ENCODE measurements around the gene SLC24A3.

DNA sequence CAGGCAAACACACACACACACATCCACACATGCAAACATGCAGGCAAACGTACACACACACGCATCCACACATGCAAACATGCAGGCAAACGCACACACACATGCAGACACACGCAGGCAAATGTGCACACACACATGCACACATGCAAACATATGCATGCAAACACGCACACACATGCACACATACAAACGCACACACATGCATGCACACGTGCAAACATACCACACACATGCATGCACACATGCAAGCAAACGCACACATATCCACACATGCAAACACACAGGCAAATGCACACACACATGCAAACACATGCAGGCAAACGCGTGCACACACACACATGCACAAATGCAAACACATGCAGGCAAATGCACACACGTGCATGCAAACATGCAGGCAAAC lies 498.7 kb downstream of the SLC24A3 start:
- TF ChIP-seq, protein P1, sequence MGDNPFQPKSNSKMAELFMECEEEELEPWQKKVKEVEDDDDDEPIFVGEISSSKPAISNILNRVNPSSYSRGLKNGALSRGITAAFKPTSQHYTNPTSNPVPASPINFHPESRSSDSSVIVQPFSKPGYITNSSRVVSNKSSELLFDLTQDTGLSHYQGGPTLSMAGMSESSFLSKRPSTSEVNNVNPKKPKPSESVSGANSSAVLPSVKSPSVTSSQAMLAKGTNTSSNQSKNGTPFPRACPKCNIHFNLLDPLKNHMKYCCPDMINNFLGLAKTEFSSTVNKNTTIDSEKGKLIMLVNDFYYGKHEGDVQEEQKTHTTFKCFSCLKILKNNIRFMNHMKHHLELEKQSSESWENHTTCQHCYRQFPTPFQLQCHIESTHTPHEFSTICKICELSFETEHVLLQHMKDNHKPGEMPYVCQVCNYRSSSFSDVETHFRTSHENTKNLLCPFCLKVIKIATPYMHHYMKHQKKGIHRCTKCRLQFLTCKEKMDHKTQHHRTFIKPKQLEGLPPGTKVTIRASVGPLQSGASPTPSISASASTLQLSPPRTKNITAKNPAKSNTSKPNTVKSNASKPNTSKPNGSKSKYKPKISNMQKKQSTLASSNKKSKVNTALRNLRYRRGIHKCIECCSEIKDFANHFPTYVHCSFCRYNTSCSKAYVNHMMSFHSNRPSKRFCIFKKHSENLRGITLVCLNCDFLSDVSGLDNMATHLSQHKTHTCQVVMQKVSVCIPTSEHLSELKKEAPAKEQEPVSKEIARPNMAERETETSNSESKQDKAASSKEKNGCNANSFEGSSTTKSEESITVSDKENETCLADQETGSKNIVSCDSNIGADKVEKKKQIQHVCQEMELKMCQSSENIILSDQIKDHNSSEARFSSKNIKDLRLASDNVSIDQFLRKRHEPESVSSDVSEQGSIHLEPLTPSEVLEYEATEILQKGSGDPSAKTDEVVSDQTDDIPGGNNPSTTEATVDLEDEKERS (CRISPR knock-in tag; IDR thresholded peaks at IDR 0.05) = no peak
- TF ChIP-seq SMC3 (IDR thresholded peaks at IDR 0.05; ENCODE audit: low read length) = no peak
